ENCODE measurements around the gene BBX. TPM values are rescaled to one million over a fixed set of nuclear protein-coding genes. Genes with fewer than 3 reads are reported as not detected.

BBX gene
- total RNA-seq, 1 donor from 2014 or later, result 54.1 TPM

DNA sequence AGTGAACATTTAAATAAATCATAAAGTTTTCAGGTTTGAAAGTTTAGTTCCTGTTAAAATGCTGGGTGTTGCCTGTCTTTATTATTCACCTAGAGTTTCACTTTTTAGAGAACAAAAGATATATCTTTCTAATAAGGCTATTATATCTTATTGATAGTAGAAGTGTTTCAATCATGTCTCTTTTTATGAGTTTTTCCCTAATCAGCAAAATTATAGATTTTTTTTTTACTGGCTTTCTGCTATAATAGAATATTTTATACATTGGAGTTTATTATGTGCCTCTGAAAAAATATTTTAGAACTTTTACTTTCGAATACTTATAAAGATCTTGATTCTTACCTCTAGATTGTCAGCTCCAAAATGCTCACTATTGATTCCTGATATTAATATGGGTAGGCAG, 131.5 kb downstream of the BBX start:
- TF ChIP-seq, protein P1, sequence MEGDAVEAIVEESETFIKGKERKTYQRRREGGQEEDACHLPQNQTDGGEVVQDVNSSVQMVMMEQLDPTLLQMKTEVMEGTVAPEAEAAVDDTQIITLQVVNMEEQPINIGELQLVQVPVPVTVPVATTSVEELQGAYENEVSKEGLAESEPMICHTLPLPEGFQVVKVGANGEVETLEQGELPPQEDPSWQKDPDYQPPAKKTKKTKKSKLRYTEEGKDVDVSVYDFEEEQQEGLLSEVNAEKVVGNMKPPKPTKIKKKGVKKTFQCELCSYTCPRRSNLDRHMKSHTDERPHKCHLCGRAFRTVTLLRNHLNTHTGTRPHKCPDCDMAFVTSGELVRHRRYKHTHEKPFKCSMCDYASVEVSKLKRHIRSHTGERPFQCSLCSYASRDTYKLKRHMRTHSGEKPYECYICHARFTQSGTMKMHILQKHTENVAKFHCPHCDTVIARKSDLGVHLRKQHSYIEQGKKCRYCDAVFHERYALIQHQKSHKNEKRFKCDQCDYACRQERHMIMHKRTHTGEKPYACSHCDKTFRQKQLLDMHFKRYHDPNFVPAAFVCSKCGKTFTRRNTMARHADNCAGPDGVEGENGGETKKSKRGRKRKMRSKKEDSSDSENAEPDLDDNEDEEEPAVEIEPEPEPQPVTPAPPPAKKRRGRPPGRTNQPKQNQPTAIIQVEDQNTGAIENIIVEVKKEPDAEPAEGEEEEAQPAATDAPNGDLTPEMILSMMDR (IDR thresholded peaks at IDR 0.05; ENCODE audit: unreplicated experiment), result no peak
- Mint-ChIP-seq H3K36me3 (ENCODE audit: insufficient read depth) (peaks cover 7% of the 10 kb centered on the region), H3K4me3 (ENCODE audit: low read depth) (no peak overlapping the region), H3K4me1 (ENCODE audit: low read depth) (peaks cover 11% of the 10 kb centered on the region), H3K27ac (no peak overlapping the region), H3K9me3 (ENCODE audit: low read depth) (peaks cover 4% of the 10 kb centered on the region), H3K27me3 (no peaks in the 10 kb centered on the region)
- no peak for DNase-seq (ENCODE audit: low spot score, unreplicated experiment)

DNA sequence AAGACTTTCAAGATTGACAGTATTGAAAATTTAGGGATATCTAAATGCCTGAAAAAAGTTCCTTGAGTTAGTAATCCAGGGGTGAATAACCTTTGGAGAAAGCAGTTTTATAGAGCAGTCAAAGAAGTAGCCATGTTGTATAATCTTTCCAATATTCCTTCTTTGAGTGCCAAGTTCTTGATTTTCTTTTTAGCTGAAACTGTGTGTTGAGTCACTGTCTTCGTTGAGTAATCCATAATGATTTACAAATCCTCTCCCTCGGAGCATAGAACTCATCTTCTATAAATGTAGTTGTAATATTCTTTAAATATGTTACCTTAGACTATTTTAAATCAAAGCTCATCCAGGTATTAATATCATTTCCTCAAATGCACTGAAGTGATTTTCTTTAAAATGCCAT, 135.2 kb downstream of the BBX start:
- Mint-ChIP-seq H3K27ac (no peak overlapping the region), H3K27me3 (no peaks in the 10 kb centered on the region), H3K4me3 (ENCODE audit: low read depth) (no peak overlapping the region), H3K4me1 (ENCODE audit: low read depth) (peaks cover 6% of the 10 kb centered on the region), H3K9me3 (ENCODE audit: low read depth) (no peaks in the 10 kb centered on the region), H3K36me3 (ENCODE audit: insufficient read depth) (no peaks in the 10 kb centered on the region)
- TF ChIP-seq, protein P1 (IDR thresholded peaks at IDR 0.05; ENCODE audit: unreplicated experiment), result no peak
- DNase-seq (ENCODE audit: low spot score, unreplicated experiment), result no peak

DNA sequence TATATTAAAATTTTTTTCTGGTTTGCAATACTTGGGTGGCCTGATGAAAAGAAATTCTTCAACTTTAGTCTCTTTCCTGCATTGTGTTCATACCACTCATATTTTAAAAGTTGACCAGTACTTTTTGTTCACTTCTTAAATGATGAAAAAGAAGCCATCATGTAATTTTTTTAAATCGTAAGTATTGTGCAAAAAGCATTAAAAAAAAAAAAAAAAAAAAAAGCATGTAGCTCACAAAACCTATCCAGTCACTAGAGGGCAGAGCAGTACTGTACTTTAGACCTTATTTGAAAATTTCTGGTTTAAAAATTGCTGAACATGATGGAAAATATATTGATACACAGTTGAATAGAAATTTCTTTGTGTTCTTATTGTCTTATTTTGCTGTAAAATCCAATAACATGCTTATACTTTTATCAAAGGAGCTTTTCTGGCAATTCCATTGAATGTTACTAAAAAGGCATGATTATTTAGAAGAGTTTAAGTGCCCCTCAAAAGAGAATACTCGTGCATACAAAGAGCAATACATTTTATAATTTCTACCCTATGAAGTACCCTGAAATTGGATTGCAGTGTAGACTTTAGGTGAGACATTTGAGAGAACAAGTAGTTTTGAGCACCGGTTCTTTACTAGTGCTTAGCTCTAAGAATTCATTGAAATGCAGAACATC, 137.7 kb downstream of the BBX start:
- no peaks in the 10 kb centered on the region for H3K4me1 Mint-ChIP-seq (ENCODE audit: low read depth)
- H3K4me3 Mint-ChIP-seq (ENCODE audit: low read depth), result no peak overlapping the region
- no peak for DNase-seq (ENCODE audit: low spot score, unreplicated experiment)
- no peaks in the 10 kb centered on the region for H3K27me3 Mint-ChIP-seq
- TF ChIP-seq, protein P1 (IDR thresholded peaks at IDR 0.05; ENCODE audit: unreplicated experiment), result peak; percentile 72
- H3K27ac Mint-ChIP-seq, result no peak overlapping the region
- H3K36me3 Mint-ChIP-seq (ENCODE audit: insufficient read depth), result peaks cover 2% of the 10 kb centered on the region
- no peaks in the 10 kb centered on the region for H3K9me3 Mint-ChIP-seq (ENCODE audit: low read depth)

DNA sequence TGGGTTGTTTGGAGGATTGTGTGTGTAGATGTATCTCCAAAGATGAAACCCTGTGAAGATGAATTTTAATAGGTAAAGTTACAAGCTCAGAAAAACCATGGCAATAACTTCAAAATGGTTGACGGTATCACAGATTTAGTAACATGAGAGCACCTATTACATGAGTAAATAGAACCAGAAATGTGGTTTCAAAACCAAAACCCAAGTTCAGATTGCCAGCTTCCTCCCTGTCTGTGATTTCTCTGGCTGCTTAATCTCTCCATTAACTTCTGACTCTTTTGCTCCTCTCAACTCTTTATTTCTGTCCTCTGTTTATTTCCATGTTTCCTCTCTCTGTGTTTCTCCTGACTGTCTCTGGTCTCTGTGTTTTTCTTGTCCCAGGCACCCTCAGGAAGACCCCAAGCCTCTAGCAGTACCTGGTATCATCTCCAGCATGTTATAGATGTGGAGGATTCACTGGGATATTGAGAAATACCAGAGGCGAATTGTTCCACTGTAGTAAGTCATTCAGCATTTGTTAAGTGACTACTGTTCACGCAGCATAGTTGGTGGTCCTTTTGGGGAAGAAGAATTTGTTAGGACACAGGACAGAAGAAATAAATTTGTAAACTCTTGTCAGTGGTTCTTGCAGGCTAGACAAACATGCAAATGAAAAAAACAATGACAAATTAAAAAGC, 138.8 kb downstream of the BBX start:
- Mint-ChIP-seq H3K4me1 (ENCODE audit: low read depth) (peaks cover 2% of the 10 kb centered on the region), H3K27ac (no peak overlapping the region), H3K36me3 (ENCODE audit: insufficient read depth) (peaks cover 5% of the 10 kb centered on the region), H3K9me3 (ENCODE audit: low read depth) (no peaks in the 10 kb centered on the region), H3K27me3 (no peaks in the 10 kb centered on the region), H3K4me3 (ENCODE audit: low read depth) (no peak overlapping the region)
- DNase-seq (ENCODE audit: low spot score, unreplicated experiment), result no peak
- TF ChIP-seq, protein P1 (IDR thresholded peaks at IDR 0.05; ENCODE audit: unreplicated experiment), result no peak

GRCh38 chr3:107662124-107662507, 139.4 kb downstream of the BBX start:
- H3K4me3 Mint-ChIP-seq (ENCODE audit: low read depth), result no peak overlapping the region
- DNase-seq (ENCODE audit: low spot score, unreplicated experiment), result no peak
- no peak overlapping the region for H3K27ac Mint-ChIP-seq

More at GRCh38 chr3:107662124-107662507, 139.4 kb downstream of the BBX start:
- TF ChIP-seq, protein P1 (IDR thresholded peaks at IDR 0.05; ENCODE audit: unreplicated experiment), result no peak
- Mint-ChIP-seq H3K36me3 (ENCODE audit: insufficient read depth) (peaks cover 5% of the 10 kb centered on the region), H3K27me3 (no peaks in the 10 kb centered on the region), H3K9me3 (ENCODE audit: low read depth) (no peaks in the 10 kb centered on the region), H3K4me1 (ENCODE audit: low read depth) (peaks cover 5% of the 10 kb centered on the region)
